Non-pigmented ciliary epithelial cell (primary cell): ENCODE data around the gene GASK1A.
"Not testable (repeated sequence)": the region's sequence is repeated elsewhere in the genome, so short reads cannot be mapped to it uniquely, and the experiment has no call there.

Experiments used
- DNase-seq: peaks from one replicate; pipeline ENCODE4 v3.0.0-alpha.2; 2010; ENCODE audit warnings: low read depth

The GASK1A gene

GRCh38 chr3:43063114-43063513 is 84.0 kb downstream of the GASK1A start:
- no peak for DNase-seq

- DNase-seq, result not testable (repeated sequence)
These were observed 91.6 kb downstream of the GASK1A start for GRCh38 chr3:43070670-43071069.

- DNase-seq, result no peak
These were observed 92.3 kb downstream of the GASK1A start for GRCh38 chr3:43071313-43071893.

- DNase-seq, result no peak
These were observed 93.2 kb downstream of the GASK1A start for GRCh38 chr3:43072361-43072760.

- DNase-seq, result no peak
These were observed 94.2 kb downstream of the GASK1A start for GRCh38 chr3:43073116-43073835.

GRCh38 chr3:43073836-43074220 is 94.7 kb downstream of the GASK1A start:
- DNase-seq, result no peak

- DNase-seq, result no peak
These were observed 95.4 kb downstream of the GASK1A start for GRCh38 chr3:43074482-43074881.

- no peak for DNase-seq
These were observed 96.0 kb downstream of the GASK1A start for GRCh38 chr3:43074901-43075689.

GRCh38 chr3:43075904-43076661 is 97.0 kb downstream of the GASK1A start:
- DNase-seq, result no peak

- no peak for DNase-seq
These were observed 97.7 kb downstream of the GASK1A start for GRCh38 chr3:43076857-43077256.

GRCh38 chr3:43077261-43077660 is 98.2 kb downstream of the GASK1A start:
- no peak for DNase-seq

- no peak for DNase-seq
These were observed 98.6 kb downstream of the GASK1A start for GRCh38 chr3:43077707-43078106.

- no peak for DNase-seq
These were observed 100.6 kb downstream of the GASK1A start for GRCh38 chr3:43079536-43080332.

GRCh38 chr3:43080726-43081568 is 101.8 kb downstream of the GASK1A start:
- no peak for DNase-seq

GRCh38 chr3:43081796-43082195 is 102.7 kb downstream of the GASK1A start:
- DNase-seq, result no peak

- no peak for DNase-seq
These were observed 103.3 kb downstream of the GASK1A start for GRCh38 chr3:43082457-43082856.

GRCh38 chr3:43086460-43087165 is 107.5 kb downstream of the GASK1A start:
- DNase-seq, result no peak

- no peak for DNase-seq
These were observed 108.2 kb downstream of the GASK1A start for GRCh38 chr3:43087249-43087776.

GRCh38 chr3:43089081-43089480 is 110.0 kb downstream of the GASK1A start:
- DNase-seq, result no peak

GRCh38 chr3:43090238-43090637 is 111.1 kb downstream of the GASK1A start:
- DNase-seq, result no peak
